ENCODE data around the gene LUZP4.

Gene LUZP4

GRCh38 chrX:115318139-115318538 lies 28.6 kb downstream of the LUZP4 start:
- TF ChIP-seq, protein P1, sequence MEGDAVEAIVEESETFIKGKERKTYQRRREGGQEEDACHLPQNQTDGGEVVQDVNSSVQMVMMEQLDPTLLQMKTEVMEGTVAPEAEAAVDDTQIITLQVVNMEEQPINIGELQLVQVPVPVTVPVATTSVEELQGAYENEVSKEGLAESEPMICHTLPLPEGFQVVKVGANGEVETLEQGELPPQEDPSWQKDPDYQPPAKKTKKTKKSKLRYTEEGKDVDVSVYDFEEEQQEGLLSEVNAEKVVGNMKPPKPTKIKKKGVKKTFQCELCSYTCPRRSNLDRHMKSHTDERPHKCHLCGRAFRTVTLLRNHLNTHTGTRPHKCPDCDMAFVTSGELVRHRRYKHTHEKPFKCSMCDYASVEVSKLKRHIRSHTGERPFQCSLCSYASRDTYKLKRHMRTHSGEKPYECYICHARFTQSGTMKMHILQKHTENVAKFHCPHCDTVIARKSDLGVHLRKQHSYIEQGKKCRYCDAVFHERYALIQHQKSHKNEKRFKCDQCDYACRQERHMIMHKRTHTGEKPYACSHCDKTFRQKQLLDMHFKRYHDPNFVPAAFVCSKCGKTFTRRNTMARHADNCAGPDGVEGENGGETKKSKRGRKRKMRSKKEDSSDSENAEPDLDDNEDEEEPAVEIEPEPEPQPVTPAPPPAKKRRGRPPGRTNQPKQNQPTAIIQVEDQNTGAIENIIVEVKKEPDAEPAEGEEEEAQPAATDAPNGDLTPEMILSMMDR (IDR thresholded peaks at IDR 0.05) = no peak

DNA sequence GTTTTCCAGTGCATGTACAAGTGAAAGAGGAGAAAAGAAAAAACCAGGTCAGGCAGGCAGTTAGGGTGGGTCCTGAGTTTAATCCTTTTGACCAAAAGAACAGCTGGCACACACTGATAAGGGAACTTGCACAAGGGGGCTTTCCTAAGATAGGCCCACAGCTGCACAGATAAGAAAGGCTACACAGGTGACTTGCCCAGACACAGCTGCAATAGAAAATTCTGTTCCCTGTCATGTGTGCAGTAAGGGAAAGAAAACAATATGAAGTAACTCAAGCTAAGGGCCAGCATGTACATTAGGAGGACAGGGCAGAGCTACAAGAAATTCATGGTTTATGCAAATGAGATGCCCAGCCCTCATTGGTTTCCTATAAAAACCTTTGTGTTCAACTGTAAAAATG lies 32.9 kb downstream of the LUZP4 start:
- TF ChIP-seq, protein P1 (IDR thresholded peaks at IDR 0.05) = no peak

DNA sequence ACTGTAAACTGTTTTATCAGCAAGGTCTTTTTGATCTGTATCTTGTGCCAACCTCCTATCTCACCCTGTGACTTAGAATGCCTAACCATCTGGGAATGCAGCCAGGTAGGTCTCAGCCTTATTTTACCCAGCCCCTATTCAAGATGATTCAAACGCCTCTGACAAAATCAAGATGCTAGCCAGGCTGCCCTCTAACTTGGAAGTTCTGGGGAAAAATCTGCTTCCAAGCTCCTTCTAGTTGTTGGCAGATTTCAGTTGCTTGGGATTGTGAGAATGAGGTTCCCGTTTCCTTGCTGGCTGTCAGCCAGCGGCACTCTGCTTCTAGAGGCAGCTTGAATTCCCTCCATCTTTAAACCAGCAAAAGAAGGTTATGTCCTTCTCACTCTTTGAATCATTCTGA lies 34.7 kb downstream of the LUZP4 start:
- TF ChIP-seq, protein P1 (IDR thresholded peaks at IDR 0.05) = no peak

GRCh38 chrX:115330498-115331168 lies 41.1 kb downstream of the LUZP4 start:
- TF ChIP-seq, protein P1 (IDR thresholded peaks at IDR 0.05) = peak; percentile 60

DNA sequence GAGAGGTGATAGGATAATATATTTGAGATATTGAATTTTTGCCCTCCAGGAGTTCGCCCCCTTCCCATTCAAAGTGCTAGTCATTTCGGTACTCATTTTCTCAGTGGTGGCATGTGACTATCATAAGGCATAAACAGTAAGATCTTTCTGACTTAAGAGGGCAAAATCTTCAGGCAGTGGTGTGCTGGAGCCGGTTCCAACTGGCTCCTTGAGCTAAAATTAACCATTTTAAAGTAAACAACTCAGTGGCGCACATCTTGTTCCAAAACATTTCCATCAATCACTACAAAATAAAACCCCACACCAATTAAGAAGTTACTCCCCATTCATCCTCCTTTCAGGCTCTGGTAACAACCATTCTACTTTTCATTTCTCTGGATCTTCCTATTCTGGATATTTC lies 43.3 kb downstream of the LUZP4 start:
- TF ChIP-seq, protein P1 (IDR thresholded peaks at IDR 0.05) = no peak

DNA sequence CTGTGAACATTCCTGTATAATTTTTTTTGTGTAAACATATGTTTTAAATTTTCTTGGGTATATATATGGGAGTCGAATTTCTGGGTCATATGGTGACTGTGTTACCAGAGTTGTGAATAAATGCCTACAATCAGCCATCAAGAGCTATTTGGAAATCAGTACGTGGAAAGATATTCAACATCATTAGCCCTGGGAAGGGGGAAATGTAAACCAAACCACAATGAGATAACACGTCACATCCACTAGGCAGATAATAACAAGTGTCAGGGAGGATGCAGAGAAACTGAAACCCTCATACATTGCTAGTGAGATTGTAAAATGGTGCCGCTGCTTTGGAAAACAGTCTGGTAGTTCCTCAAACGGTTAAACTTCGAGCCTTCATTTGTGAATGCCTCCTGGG lies 43.9 kb downstream of the LUZP4 start:
- TF ChIP-seq, protein P1 (IDR thresholded peaks at IDR 0.05) = no peak

DNA sequence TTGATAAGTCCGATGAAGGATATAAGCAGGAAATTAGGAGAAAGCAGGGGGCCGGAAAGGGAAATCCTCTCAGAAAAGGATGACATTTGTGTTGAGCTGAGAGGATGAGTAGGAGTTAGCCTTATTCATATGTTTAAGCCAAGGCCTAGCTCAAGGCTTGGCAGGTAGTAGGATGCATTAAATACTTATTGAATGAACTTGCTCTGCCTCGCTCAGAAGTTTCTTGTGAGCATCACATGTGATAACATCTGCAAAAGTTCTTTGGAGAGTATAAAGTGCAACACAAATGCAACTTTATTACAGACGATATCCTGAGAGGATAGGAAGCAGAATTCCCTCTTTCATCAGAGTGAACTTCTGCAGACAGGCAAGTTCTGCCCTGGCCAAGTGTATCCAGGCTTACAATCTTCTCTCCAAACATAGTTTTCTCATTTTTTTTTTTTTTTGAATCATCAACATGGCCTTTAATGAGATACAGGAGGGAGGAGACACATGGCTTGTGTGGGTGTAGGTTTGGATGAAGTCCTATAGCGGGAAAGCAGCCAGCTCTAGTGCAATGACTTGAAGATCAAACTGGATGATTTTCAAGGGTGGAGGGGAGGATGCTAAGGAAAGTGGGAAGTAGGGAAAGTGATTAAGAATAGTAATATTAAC lies 48.1 kb downstream of the LUZP4 start:
- TF ChIP-seq, protein P1 (IDR thresholded peaks at IDR 0.05) = no peak
